Skeletal muscle tissue (tissue), 4 donors: ENCODE measurements around the gene SH2D1B. TPM values are rescaled to one million over a fixed set of nuclear protein-coding genes. Genes with fewer than 3 reads are reported as not detected.
"Not testable (repeated sequence)": the region's sequence is repeated elsewhere in the genome, so short reads cannot be mapped to it uniquely, and the experiment has no call there.

ENCODE experiments used
- H3K27ac ChIP-seq: one replicate; pipeline ENCODE4 v1.7.0; 2013; ENCODE audit warnings: mild to moderate bottlenecking, low read depth, low read length, inconsistent platforms
- H3K27me3 ChIP-seq, 3 donors: one replicate each; pipeline ENCODE4 v1.7.0; 2013; ENCODE audit warnings: low read length in 3 of 3; ENCODE audit not compliant: control insufficient read depth in 3 of 3, insufficient read depth in 3 of 3
- H3K36me3 ChIP-seq, 3 donors: one replicate each; pipeline ENCODE4 v1.7.0; 2013; ENCODE audit warnings: low read length in 3 of 3; ENCODE audit not compliant: control insufficient read depth in 3 of 3, insufficient read depth in 3 of 3
- H3K4me1 ChIP-seq, 3 donors: one replicate each; pipeline ENCODE4 v1.7.0; 2013; ENCODE audit warnings: low read length in 3 of 3, mild to moderate bottlenecking in 3 of 3; ENCODE audit not compliant: control insufficient read depth in 3 of 3, insufficient read depth in 3 of 3
- H3K4me3 ChIP-seq, 3 donors: one replicate each; pipeline ENCODE4 v1.7.0; 2013; ENCODE audit warnings: low read length in 3 of 3
- H3K9ac ChIP-seq, 3 donors: one replicate each; pipeline ENCODE4 v1.7.0; 2013; ENCODE audit warnings: low read length in 3 of 3, mild to moderate bottlenecking in 3 of 3, moderate library complexity in 2 of 3, low read depth in 1 of 3
- H3K9me3 ChIP-seq, 3 donors: one replicate each; pipeline ENCODE4 v1.7.0; 2013; ENCODE audit warnings: low read length in 3 of 3; ENCODE audit not compliant: control insufficient read depth in 3 of 3
- total RNA-seq: library from RNA; depleted of rRNA; stranded (reverse); fragments of >200 nt; gene quantifications from one replicate; pipeline ENCODE4 v1.2.3, GENCODE V29; 2014
- donor health status: Osteomylitis.

SH2D1B gene
- total RNA-seq, 1 donor from 2014 or later, result 0.52 TPM

DNA sequence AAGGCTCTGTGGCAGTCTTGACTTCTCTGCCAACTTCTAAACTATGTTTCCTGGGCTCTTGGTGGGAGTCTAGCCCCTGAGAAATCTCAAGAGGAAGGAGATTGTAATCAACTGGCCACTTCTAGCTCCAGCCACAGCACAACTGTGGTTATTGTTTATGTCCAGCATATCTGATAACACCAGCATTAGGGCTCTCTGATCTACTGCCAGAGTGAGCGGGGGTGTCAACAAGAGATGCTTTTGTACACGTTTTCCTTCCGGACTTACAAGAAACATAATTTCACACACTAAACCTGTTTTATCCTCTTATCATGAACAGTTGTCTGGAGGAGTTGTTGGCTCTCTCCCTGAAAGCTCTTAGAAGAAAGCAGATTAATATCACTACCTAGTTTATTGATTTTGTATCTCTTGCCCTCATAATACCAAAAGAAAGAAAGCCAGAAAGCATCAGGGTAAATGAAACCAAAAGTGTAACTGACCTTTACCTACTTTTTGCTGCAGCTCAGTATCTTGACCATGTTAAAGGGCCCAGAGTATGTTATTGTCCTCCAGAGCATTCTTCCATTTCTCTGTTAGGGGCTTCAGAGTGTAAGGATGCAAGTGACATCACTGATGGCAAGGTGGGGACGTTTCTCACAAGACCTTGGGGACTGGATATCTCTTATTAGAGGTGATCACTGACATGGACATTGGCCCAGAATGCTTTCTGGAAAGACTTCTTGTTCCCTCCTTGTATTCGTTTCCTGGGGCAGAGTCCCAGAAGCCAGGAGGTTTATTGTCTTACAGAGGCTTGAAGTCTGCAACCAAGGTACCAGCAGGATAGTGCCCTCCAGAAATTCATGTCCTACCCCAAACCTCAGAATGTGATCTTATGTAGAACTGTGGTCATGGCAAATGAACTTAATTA lies 9.6 kb upstream of the SH2D1B start:
- Histone ChIP-seq H3K9me3 (peaks cover 0 to 2% (median 0%) of the 10 kb centered on the region in 3 donors), H3K4me1 (no peaks in the 10 kb centered on the region), H3K9ac (no peak overlapping the region), H3K36me3 (no peaks in the 10 kb centered on the region), H3K27me3 (no peaks in the 10 kb centered on the region), H3K4me3 (no peak overlapping the region), H3K27ac (no peak overlapping the region)

DNA sequence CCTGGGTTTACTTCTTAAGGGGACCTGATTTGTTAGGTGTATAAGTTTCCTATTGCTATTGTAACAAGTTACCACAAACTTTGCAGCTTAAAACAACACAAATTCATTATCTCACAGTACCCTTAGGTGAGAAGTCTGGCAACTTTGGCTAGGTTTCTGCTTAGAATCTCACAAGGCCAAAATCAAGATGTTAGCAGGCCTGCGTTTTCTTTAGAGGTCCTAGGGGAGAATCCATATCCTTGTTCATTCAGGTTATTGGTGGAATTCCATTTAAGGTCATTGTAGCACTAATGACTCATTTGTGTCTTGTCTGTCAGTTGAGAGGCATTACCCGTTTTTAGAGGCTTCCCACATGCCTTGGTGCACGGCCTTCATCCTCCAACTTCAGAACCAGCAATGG lies 8.2 kb upstream of the SH2D1B start:
- H3K27me3 ChIP-seq, result no peaks in the 10 kb centered on the region
- H3K27ac ChIP-seq, result no peak overlapping the region
- peaks cover 0 to 2% (median 0%) of the 10 kb centered on the region in 3 donors for H3K9me3 ChIP-seq
- H3K4me3 ChIP-seq, result no peak overlapping the region
- no peaks in the 10 kb centered on the region for H3K36me3 ChIP-seq
- no peak overlapping the region for H3K9ac ChIP-seq
- H3K4me1 ChIP-seq, result no peaks in the 10 kb centered on the region

DNA sequence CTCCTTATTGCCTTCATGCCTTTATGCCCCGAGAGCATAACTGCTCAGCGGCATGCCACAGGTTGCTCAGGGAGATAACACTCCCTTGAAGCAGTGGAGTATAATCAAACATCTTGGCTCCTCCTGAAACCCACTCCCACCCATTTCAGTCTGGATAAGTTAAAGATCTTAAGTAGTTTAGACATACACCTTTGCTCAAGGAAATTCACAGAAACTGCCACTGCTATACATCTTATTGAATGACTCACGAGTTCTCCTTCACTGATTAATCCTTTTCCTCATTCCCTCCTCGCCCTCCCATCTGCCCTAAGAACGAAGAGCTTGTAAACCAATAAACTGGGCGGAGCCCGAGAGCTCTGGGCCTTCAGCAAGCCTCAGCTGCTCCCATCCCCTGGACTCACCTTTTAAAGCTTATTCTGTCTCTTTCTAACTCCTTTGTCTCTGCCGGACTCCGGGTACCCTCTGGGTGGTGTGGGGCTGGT lies 7.6 kb upstream of the SH2D1B start:
- H3K9me3 ChIP-seq, H3K27ac ChIP-seq, H3K36me3 ChIP-seq, H3K9ac ChIP-seq, H3K4me1 ChIP-seq, H3K4me3 ChIP-seq, H3K27me3 ChIP-seq: not testable (repeated sequence)

DNA sequence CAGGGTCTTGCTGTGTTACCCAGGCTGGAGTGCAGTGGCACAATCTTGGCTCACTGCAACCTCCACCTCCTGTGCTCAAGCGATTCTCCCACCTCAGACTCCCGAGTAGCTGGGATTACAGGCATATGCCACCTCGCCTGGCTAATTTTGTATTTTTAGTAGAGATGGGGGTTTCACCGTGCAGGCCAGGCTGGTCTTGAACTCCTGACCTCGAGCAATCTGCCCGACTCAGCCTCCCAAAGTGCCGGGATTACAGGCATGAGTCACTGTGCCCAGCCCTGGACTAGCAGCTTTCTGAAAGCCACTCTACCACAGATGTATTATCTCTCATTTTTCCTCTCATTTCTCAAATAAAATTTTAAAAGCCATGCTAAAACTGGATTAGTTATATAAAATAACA lies 6.6 kb upstream of the SH2D1B start:
- not testable (repeated sequence) for H3K36me3 ChIP-seq, H3K4me1 ChIP-seq, H3K9me3 ChIP-seq, H3K27me3 ChIP-seq, H3K4me3 ChIP-seq, H3K9ac ChIP-seq, H3K27ac ChIP-seq

DNA sequence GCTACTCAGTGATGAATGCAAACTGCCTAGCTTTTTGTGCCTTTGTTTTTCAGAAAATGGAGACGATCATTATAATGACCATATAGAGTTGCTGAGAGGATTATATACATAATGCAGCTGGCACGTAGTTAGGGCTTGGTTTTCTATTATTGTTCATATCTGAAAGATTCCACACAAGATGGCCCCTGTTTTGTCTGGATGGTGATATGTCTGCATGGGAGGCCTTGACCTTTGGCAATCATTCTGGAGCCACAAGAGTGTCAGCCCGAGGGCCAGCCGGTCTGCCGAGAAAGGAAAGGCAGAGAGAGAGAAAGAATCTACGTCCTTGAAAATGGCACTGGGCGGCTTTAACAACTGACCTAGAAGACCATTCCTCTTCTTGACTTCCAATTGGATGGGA lies 5.7 kb upstream of the SH2D1B start:
- no peak overlapping the region for H3K27ac ChIP-seq
- no peak overlapping the region for H3K9ac ChIP-seq
- H3K4me1 ChIP-seq, result no peaks in the 10 kb centered on the region
- no peaks in the 10 kb centered on the region for H3K27me3 ChIP-seq
- H3K36me3 ChIP-seq, result no peaks in the 10 kb centered on the region
- H3K9me3 ChIP-seq, result no peaks in the 10 kb centered on the region
- H3K4me3 ChIP-seq, result no peak overlapping the region

DNA sequence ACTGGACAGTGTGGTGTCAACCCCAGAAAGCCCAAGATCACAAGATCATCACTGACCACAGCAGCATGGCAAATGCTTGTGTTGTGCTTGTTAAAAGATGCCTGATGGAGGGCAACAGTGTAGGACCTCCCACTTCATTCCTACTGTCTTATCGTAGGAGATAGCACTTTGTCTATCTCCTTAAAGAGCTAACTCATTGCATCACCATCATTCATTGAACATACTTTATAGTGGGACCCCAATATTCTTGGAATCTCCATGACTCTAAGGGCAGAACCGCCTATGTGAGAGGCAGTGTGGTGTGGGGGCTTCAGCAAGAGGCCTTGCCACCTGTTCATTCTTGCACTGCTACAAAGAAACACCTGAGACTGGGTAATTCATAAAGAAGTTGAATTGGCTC lies 5.0 kb upstream of the SH2D1B start:
- Histone ChIP-seq H3K27ac (no peak overlapping the region), H3K4me1 (no peaks in the 10 kb centered on the region), H3K9ac (no peak overlapping the region), H3K27me3 (peaks cover 0 to under 1% (median 0%) of the 10 kb centered on the region in 3 donors), H3K36me3 (no peaks in the 10 kb centered on the region), H3K9me3 (no peaks in the 10 kb centered on the region), H3K4me3 (no peak overlapping the region)

DNA sequence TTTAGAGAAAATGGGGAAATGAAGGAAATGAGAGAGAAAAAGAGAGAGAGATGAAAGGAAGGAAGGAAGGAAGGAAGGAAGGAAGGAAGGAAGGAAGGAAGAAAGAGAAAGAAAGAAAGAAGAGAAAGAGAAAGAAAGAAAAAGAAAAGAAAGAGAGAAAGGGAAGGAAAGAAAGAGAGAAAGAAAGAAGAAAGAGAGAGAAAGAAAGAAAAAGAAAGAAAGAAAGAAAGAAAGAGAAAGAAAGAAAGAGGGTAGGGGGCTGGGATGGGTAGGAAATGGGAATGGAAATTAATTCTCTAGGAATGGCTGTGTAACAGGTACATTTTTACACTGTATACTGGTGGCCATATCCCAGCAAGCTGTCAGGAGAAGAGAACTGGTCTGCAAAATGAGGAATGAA lies 4.3 kb upstream of the SH2D1B start:
- H3K9ac ChIP-seq, result no peak overlapping the region
- H3K4me1 ChIP-seq, result no peaks in the 10 kb centered on the region
- H3K4me3 ChIP-seq, result no peak overlapping the region
- no peaks in the 10 kb centered on the region for H3K36me3 ChIP-seq
- H3K27me3 ChIP-seq, result peaks cover 0 to 6% (median 0%) of the 10 kb centered on the region in 3 donors
- H3K27ac ChIP-seq, result no peak overlapping the region
- H3K9me3 ChIP-seq, result no peaks in the 10 kb centered on the region

DNA sequence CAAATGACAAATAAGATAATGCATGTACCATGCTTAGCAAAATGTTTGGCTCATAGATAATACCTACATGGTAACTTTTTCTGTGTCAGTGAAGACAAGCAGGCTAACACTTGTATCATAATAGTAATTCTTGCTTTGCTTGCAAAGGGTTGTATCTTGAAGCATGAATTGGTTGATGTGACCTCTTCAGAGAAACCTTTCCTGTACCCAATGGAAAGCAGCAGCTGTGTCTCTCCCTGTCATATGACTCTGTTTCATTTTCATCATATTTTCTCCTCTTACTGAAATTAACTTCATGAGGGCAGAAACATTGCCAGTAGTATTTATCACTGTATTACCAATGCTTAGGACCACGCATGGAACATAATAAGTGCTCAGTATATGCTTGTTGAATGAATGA lies 4.4 kb downstream of the SH2D1B start:
- H3K36me3 ChIP-seq, result no peaks in the 10 kb centered on the region
- no peak overlapping the region for H3K4me3 ChIP-seq
- no peaks in the 10 kb centered on the region for H3K4me1 ChIP-seq
- no peaks in the 10 kb centered on the region for H3K9me3 ChIP-seq
- no peak overlapping the region for H3K9ac ChIP-seq
- peaks cover 0 to 6% (median 0%) of the 10 kb centered on the region in 3 donors for H3K27me3 ChIP-seq
- no peak overlapping the region for H3K27ac ChIP-seq

DNA sequence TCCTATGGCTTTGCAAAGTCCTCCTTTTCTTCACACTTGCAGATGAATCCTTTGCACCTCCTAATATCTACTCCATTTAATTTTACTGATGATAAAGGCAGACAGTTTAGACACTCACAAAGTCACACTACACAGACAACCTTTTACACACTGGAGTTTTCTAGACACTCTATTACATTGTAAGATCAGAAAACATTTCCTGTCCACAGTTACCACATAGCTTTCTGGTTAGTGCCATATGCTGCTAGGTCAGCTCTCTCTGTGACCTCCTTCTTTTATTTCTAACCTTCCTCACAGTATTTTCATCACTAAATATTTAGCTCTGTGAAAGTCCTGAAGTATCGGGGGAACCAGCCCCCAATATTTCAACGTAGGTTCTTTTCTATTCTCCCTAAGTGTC lies 5.1 kb downstream of the SH2D1B start:
- H3K27ac ChIP-seq, result no peak overlapping the region
- H3K36me3 ChIP-seq, result no peaks in the 10 kb centered on the region
- no peak overlapping the region for H3K4me3 ChIP-seq
- peaks cover 0 to 5% (median 0%) of the 10 kb centered on the region in 3 donors for H3K27me3 ChIP-seq
- H3K4me1 ChIP-seq, result no peaks in the 10 kb centered on the region
- no peak overlapping the region for H3K9ac ChIP-seq
- no peaks in the 10 kb centered on the region for H3K9me3 ChIP-seq

DNA sequence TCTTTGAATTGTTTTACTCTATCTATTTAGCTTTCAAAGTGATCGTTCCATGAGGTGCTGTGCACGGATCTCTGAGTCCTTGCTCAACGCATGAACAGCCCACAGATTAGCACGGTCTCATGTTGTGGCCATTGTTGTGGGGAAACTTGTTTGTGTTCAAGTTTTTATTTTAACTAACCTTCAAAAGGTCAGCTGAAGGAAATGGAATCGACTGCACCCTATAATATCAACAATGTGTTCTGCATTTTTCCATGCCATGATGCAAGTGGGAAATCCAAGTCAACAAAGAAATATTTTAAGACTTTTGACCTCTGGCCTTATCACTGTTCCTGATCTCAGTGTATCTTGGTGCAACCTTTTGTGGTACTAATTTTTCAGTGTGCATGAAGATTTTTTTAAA lies 6.1 kb downstream of the SH2D1B start:
- Histone ChIP-seq H3K4me3 (no peak overlapping the region), H3K9me3 (no peaks in the 10 kb centered on the region), H3K36me3 (no peaks in the 10 kb centered on the region), H3K27ac (no peak overlapping the region), H3K9ac (no peak overlapping the region), H3K27me3 (peaks cover 0 to 2% (median 0%) of the 10 kb centered on the region in 3 donors), H3K4me1 (no peaks in the 10 kb centered on the region)
